Measurements from ENCODE around the gene HLA-DRA.

The HLA-DRA gene

DNA sequence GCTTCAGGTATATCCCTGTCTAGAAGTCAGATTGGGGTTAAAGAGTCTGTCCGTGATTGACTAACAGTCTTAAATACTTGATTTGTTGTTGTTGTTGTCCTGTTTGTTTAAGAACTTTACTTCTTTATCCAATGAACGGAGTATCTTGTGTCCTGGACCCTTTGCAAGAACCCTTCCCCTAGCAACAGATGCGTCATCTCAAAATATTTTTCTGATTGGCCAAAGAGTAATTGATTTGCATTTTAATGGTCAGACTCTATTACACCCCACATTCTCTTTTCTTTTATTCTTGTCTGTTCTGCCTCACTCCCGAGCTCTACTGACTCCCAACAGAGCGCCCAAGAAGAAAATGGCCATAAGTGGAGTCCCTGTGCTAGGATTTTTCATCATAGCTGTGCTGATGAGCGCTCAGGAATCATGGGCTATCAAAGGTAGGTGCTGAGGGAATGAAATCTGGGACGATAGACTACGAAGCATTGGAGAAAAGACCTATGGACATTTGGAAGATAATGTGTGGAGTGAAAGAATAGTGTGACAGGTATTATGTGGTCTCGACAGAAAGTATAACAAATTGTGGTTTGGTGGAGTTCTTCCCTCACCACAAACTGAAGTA lies at the start of gene HLA-DRA:
Gene HLA-DRA (plus strand): TSS at position 286 of the 613 bp plus-strand sequence. CDS start 64 bp downstream, at position 350.
- in situ Hi-C loops (cut with MboI; ENCODE audit: low pct_unique_long_range_greater_than_20kb, low sequenced_read_pairs), result no loop called here
- peak; percentile 99 for DNase-seq

DNA sequence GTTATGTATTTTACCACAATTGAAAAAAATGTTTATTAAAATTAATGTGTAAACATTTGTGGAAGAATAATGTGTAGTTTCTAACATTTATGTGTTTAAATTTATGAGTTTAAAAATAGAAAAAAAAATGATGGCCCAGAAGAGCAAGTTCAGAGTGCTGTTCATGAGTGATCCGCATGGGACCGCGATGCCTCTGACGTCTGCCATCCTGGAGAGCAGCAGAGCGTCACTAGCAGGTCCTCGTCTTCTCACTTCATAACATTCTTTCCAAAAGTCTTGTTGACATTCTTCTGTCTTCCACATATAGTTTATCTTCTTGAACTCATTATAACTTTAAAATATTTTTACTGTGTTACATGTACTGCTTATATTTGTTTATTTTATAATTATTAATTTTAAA lies 48.2 kb upstream of the HLA-DRA start:
- in situ Hi-C loops (cut with MboI; ENCODE audit: low pct_unique_long_range_greater_than_20kb, low sequenced_read_pairs), result no loop called here
- DNase-seq, result no peak

DNA sequence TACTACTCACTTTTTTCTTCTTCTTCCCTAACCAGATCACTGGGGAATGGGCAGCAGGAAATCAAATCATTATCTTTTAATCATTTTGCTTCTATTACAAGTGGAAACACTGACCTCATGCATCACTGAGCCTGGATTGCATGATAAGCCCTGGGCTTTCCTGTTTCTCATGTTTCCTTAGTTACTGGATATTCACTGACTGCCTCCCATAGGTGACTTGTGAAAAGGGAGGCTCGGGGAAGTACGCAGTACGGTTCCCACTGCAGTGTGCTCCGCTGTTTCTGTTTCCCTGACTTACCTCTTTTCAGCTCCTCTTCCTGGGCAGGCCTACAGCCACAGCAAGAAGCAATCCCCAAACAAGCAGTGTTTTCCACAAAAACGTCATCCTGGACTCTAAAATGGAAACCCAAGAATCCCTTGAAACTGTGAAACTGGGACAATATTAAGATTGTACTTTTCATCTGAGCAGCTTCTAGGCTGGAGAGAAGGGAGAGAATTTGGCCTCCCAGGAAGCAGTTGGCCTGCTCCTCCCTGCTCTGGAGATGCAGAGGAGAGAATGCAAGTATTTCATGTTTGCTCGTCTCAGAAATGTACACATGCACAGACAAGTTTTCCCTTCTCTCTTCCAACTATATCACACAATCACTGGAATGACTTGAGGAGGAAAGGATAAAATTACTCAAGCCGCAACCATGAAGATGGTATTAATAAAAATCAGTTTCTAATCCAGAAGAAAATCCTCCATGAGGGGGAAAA lies 45.8 kb upstream of the HLA-DRA start:
- peak; percentile 38 for DNase-seq
- in situ Hi-C loops (cut with MboI; ENCODE audit: low pct_unique_long_range_greater_than_20kb, low sequenced_read_pairs), result no loop called here

DNA sequence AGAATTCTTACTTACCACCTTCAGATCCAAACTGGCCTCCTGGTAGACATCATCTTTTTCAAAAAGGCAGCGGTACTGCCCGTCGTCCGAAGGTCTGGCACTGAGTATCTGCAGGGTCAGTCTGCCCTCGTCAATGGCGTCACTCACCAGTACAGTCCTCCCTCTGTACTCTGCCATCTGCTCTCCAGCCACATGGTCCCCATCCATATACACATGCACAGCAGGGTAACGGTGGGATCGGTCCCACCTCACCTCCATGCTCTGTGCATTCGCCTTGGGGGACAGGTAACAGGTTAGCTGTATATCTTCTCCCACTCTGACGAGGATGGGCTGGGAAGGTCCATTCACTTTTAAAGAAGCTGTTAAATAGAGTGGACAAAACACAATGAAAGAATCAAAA lies 43.7 kb upstream of the HLA-DRA start:
- no peak for DNase-seq
- in situ Hi-C loops (cut with MboI; ENCODE audit: low pct_unique_long_range_greater_than_20kb, low sequenced_read_pairs), result no loop called here

DNA sequence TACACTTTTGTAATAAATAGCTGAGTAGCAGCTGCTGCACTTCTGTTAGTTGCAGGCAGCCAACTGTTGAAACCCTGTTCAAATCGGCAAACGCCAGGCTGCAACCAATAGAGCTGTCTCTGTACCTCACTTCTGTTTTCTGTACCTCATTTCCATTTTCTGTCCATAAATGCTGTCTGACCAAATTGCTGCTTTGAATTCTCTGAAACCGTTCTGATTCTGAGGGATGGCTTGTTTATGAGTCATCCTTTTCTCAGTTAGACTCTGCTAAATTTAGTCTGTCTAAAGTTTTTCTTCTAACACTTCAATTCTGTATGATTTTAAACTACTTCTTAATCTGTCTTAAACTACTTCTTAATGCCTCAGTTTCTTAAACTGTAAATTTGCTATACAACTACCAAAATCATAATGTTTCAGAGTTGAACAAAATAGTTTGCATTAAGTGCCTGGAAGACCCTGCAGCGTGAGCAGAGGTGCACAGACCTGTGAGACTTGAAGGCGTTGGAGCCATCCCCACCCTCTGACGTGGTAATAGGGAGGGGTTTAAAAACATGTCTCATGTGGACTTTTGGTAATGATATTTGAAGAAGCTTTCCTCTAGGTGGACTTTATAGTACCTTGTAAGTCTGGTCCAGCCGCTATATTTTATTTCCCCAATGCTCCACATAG lies 42.3 kb upstream of the HLA-DRA start:
- in situ Hi-C loops (cut with MboI; ENCODE audit: low pct_unique_long_range_greater_than_20kb, low sequenced_read_pairs), result no loop called here
- DNase-seq, result no peak

DNA sequence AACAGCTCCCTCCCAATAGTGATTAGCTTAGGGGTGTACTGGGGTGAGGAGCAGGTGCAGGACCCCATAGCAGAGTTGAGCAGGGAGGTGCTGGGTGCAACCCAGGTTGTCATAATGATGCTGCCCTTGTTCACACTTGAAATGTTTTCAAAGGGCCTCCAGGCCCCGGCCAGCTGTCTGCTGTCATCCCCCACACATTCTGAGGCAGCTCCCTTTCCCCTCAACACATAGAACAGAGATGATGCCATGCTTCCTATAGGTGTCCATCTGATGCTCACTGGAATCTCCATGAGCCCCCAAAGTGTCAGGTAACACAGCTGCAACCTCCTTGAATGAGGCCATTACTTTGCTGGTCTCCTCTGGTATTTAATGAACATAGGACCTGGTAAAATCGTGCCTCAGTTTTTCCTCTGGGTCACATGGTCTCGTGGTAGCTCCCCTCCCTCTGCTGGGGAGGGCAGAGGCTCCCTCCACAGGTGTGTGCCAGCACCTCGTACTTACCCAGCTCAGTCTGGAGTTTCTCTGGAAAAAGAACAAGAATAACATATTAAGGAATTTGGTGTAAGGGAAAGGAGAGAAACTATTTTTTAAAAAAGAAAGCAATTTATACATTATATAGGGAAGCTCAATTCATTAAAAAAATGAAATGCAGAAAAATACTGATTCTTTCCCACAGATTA lies 38.3 kb upstream of the HLA-DRA start:
- in situ Hi-C loops (cut with MboI; ENCODE audit: low pct_unique_long_range_greater_than_20kb, low sequenced_read_pairs), result loop anchor here (25.0 kb wide), 2 partner anchors 311 to 386 kb away; no protein-coding TSS in a partner anchor
- no peak for DNase-seq

DNA sequence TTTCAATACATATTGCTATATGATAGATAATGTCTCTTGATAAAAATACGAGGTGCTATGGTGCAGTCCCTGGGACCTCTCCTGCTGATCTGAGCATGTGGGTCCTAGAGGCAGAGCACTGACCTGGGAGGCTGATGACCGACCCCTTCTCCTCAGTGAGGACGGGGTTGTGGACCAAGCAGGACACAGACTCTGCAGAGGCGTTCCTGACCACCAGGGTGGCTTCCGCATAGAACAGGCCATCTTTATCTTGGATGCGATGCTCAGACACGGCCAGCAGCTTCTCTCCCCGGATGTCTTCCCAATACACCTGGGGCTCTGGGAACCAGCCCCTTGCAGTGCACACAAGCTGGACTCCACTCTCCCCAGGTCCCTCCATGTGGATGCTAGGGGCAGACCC lies 36.9 kb upstream of the HLA-DRA start:
- DNase-seq, result no peak
- in situ Hi-C loops (cut with MboI; ENCODE audit: low pct_unique_long_range_greater_than_20kb, low sequenced_read_pairs), result loop anchor here (25.0 kb wide), 2 partner anchors 309 to 384 kb away; no protein-coding TSS in a partner anchor

DNA sequence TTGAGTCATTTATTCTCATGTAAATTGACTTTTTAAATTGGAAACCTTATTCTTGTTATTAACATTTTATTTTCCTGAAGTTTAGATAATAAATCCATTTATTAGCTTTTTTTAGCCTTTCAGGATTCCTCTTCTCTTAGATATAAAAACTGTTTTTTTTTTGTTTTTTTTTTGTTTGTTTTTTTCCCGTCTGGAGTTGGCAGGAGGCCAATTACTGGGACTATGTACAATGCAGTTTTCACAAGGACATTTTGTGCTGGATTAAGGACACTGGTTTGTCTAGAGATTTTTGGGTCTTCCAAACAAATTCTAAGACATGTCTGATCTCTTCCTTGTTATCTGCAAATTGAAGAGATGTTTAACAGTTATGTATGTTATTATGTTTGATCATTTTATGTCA lies 34.0 kb upstream of the HLA-DRA start:
- no peak for DNase-seq
- in situ Hi-C loops (cut with MboI; ENCODE audit: low pct_unique_long_range_greater_than_20kb, low sequenced_read_pairs), result loop anchor here (25.0 kb wide), 2 partner anchors 307 to 382 kb away; no protein-coding TSS in a partner anchor

DNA sequence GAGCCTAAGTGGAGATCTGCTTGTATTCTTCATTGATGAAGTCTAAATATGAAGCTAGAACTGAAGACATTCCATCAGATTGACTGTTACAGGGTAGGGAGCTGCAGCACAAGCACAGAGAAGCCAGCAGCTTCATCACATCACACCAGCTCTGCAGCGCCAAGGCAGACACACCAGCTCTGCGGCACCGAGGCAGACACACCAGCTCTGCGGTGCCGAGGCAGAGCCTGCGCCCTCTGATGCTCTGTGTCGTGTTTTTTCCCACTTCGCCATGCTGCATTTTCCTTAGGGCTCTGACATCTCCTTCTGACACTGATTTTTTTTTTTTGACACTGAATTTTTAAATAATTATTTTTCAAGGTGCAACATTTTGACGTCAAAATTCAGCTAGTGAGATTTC lies 33.5 kb upstream of the HLA-DRA start:
- in situ Hi-C loops (cut with MboI; ENCODE audit: low pct_unique_long_range_greater_than_20kb, low sequenced_read_pairs), result loop anchor here (25.0 kb wide), 2 partner anchors 306 to 381 kb away; no protein-coding TSS in a partner anchor
- DNase-seq, result no peak

DNA sequence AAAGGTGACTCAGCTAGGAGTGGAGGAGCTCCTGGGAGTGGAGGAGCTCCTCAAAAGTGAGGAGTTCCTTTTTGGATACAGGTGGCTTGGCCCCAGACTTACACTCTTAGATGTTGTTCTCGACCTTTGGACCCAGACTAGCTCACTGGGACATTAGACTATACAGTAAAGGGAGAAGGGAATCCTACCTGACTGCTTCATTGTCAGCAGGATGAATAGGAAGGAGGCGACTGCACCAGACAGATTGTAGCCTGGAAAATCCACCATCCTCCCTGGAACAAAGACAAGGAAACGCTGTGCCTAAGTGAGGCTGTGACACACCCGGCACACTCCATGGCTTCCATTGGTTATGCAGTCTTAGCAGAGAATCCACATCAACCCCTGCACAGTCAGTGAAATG lies 32.8 kb upstream of the HLA-DRA start, which contains the start of gene BTNL2:
Gene BTNL2 (minus strand): TSS at position 325 of the 400 bp plus-strand sequence. CDS start 58 bp downstream, at position 267.
- in situ Hi-C loops (cut with MboI; ENCODE audit: low pct_unique_long_range_greater_than_20kb, low sequenced_read_pairs), result loop anchor here (25.0 kb wide), 2 partner anchors 305 to 380 kb away; no protein-coding TSS in a partner anchor
- no peak for DNase-seq

DNA sequence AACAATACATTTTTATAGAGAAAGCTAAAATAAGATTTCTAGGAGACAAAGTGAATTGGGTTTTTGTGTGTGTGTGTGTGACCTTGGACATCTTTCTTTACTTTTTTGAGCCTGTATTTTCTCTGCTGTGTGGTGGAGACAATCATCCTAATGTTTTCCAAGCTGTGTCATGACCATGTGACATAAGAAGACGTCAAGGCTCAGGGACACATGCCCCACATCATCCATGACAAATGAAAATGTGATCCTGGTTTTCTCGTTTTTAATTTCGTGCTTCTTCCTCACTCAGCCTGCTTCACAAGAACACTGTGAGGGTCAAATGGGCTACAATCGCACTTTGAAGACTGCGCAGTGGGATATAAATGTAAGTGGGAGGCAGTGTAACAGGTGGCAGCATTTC lies 28.8 kb upstream of the HLA-DRA start:
- no peak for DNase-seq
- in situ Hi-C loops (cut with MboI; ENCODE audit: low pct_unique_long_range_greater_than_20kb, low sequenced_read_pairs), result loop anchor here (25.0 kb wide), 2 partner anchors 301 to 376 kb away; no protein-coding TSS in a partner anchor

DNA sequence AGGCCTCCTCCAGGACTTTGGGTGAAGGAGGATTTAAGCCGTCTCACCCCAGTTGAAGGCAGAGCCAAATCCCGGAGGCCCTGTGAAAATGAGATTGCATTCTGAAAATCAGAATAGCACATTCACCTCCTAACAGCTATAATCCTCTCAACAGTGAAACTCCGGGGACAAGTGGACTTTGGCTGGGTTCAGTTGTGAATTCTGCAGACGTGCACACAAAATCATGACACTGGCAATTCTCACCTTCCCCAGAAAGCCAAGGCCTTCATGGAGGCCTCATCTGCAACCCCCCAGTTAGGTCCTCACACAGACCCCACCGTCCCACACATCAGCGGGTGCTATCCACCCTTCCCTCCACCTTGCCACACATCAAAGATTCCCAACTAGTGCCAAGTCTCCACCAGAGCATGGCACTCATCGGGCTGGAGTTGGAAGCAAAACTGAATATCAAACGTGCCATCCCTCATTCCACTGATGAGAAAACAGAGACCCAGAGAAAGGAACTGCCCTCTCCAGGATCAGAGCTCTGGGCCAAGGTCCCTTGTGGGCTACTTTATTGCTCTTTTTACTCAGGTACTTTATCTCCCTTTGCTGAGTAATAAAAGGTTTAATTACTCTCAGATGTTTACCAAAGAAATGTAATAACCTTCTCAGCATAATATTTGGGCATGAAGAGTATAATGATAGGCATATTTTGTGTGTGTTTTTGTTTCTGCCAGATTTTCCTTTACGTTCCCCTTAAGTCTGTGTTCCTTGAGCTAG lies 27.9 kb upstream of the HLA-DRA start:
- in situ Hi-C loops (cut with MboI; ENCODE audit: low pct_unique_long_range_greater_than_20kb, low sequenced_read_pairs), result loop anchor here (25.0 kb wide), 2 partner anchors 301 to 376 kb away; no protein-coding TSS in a partner anchor
- DNase-seq, result no peak

DNA sequence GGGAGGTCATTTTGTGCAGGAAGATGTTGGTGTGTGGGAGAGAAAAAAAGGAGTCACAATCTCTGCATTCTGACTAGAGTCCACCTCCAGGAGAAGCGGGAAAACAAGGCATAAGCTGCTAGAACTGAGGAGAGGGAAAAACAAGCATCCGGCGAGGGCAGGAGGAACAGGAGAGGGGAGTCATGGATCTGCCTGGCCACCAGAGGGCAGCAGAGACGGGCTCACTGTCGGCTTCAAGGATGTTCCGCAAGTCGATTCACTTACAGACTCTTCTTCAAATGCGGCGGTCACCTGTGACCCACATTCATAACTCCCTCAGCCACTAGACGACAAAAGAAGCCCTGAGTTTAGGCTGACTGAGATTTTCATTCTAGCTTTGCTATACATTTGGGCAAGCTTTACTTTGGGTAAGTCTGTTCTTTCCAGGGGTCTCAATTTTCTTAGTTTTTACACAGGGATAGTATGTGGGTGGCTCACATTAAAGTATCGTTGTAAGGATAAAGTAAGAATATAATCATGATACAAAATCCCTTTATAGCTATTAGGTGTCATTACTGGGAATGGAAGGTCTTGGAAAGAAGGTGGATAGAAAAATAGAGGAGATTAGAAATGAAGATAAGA lies 26.1 kb upstream of the HLA-DRA start:
- peak; percentile 82 for DNase-seq
- in situ Hi-C loops (cut with MboI; ENCODE audit: low pct_unique_long_range_greater_than_20kb, low sequenced_read_pairs), result loop anchor here (25.0 kb wide), 2 partner anchors 299 to 374 kb away; no protein-coding TSS in a partner anchor

DNA sequence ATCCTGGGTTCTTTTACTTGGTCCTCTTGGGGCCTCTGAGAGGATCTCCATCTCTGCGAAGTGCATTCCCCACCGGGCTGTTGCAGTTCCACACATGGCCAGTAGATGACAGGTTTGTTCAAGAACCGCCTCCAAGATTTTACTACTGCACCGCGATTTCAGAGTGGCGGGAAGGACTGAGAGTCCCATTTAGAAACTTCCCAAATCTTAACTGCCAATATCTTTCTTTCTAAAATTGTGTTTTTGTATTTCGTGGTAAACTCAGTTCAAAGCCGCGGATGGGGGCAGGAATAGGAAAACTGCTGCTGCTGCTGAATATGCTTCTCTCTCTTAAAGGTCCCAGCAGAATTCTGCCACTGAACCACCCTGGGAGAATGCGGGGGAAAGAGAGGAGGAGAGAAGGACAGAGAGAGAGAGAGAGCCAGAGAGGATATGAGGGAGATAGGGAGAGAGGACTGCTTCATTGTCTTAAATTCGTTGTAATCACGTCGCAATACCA lies 24.1 kb upstream of the HLA-DRA start:
- in situ Hi-C loops (cut with MboI; ENCODE audit: low pct_unique_long_range_greater_than_20kb, low sequenced_read_pairs), result loop anchor here (25.0 kb wide), 2 partner anchors 297 to 372 kb away; no protein-coding TSS in a partner anchor
- peak; percentile 82 for DNase-seq

DNA sequence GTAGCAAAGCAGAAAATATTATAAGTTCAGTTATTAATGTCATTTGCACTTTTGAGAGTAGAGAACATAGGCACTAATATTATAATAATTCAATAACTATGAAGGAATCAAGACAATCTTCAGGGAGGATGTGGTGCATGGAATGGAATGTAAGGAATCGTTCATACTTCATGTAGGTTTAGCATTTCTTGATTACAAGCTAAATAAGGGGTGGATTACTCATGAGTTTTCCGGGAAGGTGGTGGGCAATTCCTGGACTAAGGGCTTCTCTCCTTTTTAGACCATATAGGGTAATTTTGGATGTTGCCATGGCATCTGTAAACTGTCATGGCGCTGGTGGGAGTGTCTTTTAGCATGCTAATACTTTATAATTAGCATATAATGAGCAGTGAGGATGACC lies 23.7 kb upstream of the HLA-DRA start:
- DNase-seq, result no peak
- in situ Hi-C loops (cut with MboI; ENCODE audit: low pct_unique_long_range_greater_than_20kb, low sequenced_read_pairs), result loop anchor here (25.0 kb wide), 2 partner anchors 296 to 371 kb away; no protein-coding TSS in a partner anchor

DNA sequence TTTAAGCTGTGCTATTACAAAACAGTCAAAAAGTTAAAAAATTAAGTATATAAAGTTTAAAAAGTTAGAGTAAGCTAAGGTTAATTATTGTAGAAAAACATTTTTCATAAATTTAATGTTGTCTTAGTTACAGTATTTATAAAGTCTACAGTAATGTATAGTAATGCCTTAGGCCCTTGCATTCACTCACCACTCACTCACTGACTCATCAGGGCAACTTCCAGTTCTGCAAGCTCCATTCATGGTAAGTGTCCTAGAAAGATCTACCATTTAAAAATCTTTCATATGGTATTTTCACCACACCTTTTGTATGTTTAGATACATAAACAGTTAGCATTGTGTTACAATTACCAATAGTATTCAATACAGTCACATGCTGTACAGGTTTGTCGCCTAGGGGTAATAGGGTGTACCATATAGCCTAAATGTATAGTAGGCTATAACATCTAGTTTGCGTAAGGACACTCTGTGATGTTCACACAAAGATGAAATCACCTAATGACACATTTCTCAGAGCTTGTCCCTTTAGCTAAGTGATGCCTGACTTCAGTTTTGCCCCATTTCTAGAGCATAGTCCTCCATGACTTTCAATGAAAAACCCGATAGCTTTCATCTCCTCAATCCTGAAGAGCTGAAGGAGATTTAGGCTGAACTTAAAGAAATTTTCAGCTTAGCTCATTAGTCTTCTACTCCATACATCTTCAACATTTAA lies 14.9 kb upstream of the HLA-DRA start:
- in situ Hi-C loops (cut with MboI; ENCODE audit: low pct_unique_long_range_greater_than_20kb, low sequenced_read_pairs), result loop anchor here (25.0 kb wide), 2 partner anchors 288 to 363 kb away; no protein-coding TSS in a partner anchor

DNA sequence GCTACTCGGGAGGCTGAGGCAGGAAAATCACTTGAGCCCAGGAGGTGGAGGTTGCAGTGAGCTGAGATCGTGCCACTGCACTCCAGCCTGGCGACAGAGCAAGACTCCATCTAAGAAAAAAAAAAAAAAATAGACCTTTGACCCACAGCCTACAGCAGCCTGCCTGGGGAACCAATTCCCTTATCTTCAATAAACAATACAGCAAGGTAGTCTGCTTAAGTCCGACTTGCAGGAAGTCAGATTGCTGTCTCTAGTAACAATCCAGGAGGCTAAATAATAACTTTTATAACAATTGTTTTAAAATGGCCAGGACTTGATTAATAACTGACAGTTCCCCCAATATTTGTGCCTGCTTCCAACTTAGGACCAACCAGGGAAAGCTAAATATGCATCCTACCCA lies 13.3 kb upstream of the HLA-DRA start:
- in situ Hi-C loops (cut with MboI; ENCODE audit: low pct_unique_long_range_greater_than_20kb, low sequenced_read_pairs), result no loop called here
- no peak for DNase-seq

More for the DNA sequence above, 14.9 kb upstream of the HLA-DRA start:
- DNase-seq, result no peak

Data from KBM-7 (cell line).